GM12873 (cell line): ENCODE results near the gene UTF1.

ENCODE experiments used
- TF ChIP-seq, protein P1 (sequence below): IDR thresholded peaks from 2 replicates; pipeline ENCODE4 v1.5.1; 2012; ENCODE audit warnings: low read depth, mild to moderate bottlenecking, moderate library complexity, low read length, control low read depth; ENCODE audit not compliant: insufficient read depth; ENCODE audit errors: missing control alignments

The UTF1 gene

DNA sequence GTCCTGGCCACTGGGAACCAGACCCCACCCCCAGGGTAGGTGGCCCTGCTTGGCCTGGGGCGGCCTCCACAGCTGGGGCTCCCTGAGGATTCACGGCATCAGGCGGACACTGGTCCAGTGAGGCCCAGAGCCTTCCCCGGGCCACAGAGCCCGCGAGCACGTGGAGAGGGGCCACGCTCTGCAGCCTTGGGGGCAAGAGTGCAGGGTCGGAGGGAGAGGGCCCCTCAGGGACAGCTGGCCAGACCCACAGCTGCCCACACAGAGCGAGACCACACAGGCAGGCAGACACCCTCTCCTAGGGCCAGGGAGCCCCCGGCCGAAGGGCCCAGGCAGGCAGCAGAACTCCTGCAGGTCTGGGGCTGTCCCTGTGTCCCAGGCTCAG is 18.3 kb downstream of the UTF1 start:
- TF ChIP-seq, protein P1, sequence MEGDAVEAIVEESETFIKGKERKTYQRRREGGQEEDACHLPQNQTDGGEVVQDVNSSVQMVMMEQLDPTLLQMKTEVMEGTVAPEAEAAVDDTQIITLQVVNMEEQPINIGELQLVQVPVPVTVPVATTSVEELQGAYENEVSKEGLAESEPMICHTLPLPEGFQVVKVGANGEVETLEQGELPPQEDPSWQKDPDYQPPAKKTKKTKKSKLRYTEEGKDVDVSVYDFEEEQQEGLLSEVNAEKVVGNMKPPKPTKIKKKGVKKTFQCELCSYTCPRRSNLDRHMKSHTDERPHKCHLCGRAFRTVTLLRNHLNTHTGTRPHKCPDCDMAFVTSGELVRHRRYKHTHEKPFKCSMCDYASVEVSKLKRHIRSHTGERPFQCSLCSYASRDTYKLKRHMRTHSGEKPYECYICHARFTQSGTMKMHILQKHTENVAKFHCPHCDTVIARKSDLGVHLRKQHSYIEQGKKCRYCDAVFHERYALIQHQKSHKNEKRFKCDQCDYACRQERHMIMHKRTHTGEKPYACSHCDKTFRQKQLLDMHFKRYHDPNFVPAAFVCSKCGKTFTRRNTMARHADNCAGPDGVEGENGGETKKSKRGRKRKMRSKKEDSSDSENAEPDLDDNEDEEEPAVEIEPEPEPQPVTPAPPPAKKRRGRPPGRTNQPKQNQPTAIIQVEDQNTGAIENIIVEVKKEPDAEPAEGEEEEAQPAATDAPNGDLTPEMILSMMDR: no peak

DNA sequence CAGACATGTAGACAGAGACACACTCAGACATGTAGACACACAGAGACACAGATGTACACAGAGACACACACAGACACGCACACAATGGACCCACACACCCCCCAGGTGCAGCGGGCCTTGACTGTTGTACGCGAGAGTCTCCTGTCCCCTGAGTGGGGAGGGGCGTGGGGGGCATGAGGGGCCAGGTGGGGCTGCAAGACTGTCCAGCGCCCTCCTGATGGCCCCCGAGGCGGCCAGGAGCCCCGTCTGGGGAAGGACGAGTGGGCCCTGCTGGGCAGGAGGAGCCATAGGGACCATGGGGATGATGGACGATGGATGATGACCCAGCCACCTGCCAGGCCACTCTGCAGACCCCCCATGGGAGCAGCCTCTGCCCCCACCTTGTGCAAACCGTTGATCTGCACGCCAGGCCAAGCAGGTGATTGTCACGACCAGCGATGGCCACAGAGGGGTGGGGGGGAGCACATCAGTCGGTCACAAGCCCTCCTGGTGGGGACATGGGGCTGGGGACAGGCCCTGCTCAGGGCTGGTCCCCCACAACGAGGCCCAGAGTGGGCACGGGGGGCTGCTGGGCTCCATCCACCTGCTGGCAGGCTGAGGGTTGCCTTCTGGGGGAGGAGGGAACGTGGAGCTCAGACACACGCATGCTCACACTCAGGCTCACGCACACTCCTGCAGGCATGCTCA is 19.2 kb downstream of the UTF1 start:
- TF ChIP-seq, protein P1: no peak

DNA sequence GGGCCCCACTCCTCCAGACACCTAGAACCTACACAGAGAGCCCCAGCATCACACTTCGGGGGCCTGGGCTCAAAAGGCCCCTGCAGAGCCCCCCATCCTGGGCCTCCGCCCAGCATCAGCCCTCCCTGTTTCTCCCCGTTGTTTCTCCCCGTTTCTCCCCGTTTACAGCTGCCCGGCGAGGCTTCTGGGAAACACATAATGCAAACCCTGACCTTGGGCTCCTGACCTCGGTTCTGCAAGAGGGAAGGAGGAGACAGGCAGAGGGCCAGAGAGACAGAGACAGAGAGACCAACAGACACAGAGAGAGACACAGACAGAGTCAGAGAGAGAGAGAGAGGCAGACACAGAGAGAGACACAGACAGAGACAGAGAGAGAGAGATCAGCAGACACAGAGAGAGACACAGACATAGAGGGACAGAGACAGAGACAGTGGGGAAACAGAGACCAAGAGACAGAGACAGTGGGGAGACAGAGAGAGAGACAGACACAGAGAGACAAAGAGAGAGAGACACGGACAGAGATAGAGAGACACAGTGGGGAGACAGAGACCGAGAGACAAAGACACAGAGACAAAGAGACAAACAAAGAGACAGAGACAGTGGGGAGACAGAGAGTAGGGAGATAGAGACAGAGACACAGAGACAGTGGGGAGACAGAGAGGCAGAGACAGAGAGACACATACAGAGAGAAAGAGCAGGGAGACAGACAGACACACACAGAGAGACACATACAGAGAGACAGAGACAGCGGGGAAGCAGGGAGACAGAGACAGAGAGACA is 20.1 kb downstream of the UTF1 start:
- TF ChIP-seq, protein P1: no peak

DNA sequence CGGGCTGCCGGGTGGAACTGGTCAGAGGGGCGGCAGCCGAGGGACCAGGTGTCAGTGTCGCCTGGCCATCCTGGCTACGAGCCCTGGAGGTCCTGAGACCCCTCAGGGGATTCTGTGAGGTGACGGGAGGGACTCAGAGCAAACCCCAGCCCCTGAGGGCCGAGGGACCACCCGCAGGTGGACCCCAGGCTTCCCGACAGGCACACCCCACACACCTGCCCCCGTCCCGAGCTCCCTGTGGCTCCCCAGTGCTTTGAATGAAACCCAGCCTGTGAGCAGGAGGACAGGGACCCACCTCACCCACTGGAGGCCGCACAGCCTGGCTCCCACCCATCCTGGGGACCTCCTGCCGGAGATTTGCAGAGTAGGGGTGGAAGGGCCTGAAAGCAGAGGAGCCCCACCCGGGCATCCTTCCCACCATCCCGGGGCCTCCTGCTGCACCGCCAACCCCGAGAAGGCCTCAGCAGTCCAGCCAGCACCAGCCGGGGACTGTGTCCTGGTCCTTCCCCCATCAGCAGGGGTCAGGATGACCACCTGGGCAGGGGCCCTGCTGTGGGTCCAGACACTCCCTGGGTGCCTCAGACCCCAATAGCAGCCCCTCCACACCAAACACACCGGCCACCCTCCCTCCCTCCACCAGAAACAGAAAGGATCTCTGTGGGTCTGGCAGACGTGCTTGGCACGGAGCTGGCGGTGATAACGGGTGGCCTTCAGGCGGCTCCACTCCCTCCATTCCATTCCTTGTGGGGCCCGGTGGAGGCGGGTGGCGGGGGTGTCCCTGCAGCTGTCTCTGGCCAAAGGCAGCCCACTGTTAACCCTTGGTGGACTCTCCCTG is 21.6 kb downstream of the UTF1 start:
- TF ChIP-seq, protein P1: no peak

DNA sequence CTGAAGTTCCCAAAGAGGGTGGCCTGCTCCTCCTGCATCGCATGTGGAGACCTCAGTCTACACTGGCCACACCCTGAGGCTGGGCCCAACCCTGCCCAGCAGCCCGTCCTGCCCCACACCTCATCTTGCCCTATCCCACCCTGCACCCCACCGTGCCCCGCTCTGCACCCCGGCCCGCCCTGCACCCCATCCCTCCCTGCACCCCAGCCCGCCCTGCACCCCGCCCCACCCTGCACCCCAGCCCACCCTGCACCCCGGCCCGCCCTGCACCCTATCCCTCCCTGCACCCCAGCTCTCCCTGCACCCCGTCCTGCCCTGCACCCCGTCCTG is 22.2 kb downstream of the UTF1 start:
- TF ChIP-seq, protein P1: no peak

DNA sequence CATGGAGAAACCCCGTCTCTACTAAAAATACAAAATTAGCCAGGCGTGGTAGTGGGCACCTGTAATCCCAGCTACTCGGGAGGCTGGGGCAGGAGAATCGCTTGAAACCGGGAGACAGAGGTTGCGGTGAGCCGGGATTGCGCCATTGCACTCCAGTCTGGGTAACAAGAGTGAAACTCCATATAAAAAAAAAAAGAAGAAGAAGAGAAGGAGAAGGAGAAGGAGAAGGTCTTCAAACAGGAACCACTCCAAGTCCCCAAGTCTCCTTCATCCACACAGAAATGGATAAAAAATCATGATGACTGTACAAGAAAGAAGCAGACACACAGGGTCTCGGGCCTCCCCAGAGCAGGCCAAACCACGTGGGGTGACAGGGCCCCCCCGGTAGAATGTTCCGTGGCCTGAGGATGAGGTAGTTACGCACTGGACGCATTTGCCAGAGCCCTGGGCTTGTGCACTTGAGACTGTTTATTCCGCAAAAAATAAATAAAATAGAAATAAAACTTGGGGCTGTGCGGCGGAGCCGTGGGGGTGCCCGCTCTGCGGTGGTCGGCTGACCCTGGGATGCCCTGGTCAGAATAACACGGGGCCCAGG is 23.4 kb downstream of the UTF1 start:
- TF ChIP-seq, protein P1: no peak

DNA sequence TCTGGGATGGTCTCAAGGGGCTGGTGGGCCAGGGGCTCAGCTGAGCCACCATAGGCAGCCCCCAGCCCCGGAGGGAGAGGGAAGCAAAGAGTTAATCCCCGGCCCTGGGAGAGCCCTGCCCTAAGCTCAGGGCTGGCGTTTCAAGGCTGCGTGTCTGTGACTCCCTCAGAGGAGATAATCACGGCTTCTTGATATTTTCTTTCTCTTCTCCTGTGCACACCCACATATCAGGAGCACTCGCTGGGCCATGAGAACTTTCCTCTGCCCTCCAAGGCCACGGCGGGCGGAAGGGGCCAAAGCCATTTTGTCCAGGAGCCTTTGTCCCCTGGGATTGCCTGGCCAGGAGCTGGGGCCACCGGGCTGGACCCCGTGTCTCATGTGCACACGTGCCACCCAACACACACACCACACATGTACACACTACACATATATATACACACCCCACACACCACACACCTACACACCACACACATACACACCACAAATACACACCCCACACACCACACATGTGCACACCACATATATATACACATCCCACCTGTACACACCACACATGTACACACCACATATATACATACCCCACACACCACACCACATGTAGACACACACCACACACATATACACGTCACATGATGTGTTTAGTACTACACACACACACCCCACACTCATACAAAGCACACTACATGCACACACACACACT is 24.6 kb downstream of the UTF1 start:
- TF ChIP-seq, protein P1: no peak
